IMR-90 (cell line): ENCODE measurements around the gene CD27. TPM values are rescaled to one million over a fixed set of nuclear protein-coding genes. Genes with fewer than 3 reads are reported as not detected.

ENCODE experiments used
- ATAC-seq: fragments of 200-7000 bp; cut with Tn5 transposase; 2 replicates; pipeline ENCODE4 v1.9.1; 2020; ENCODE audit warnings: low read depth, mild to moderate bottlenecking, moderate library complexity
- BruUV-seq: library from RNA; stranded (reverse); fragments of 400-500 nt; replicated peaks from 2 replicates; lab custom pipeline; 2021; lab: Mats Ljungman, UMichigan
- CTCF ChIA-PET: fragments of 300-600 bp; formaldehyde crosslinking; extraction: SDS; loops from one replicate; lab custom pipeline; 2021; ENCODE audit warnings: antibody characterized with exemption; lab: Yijun Ruan, JAX
- POLR2A ChIA-PET: fragments of 300-600 bp; sonication (Branson Sonifier 250); formaldehyde crosslinking; loops from one replicate; lab custom pipeline; 2022; ENCODE audit warnings: antibody characterized with exemption; ENCODE audit not compliant: unreplicated experiment; lab: Charles Lee
- DNase-seq: peaks from one replicate; pipeline ENCODE4 v3.0.0; 2013
- H2AFZ ChIP-seq: replicated peaks from 2 replicates; pipeline ENCODE3; 2013; ENCODE audit warnings: low read length, mild to moderate bottlenecking; ENCODE audit not compliant: poor library complexity
- H2AK5ac ChIP-seq: 2 replicates; pipeline ENCODE4 v1.6.1; 2013; ENCODE audit warnings: low read depth, low read length, inconsistent platforms
- H2AK9ac ChIP-seq: replicated peaks from 2 replicates; pipeline ENCODE3; 2013; ENCODE audit warnings: mild to moderate bottlenecking, low read depth, low read length, moderate library complexity; ENCODE audit not compliant: poor library complexity
- H2BK120ac ChIP-seq: 2 replicates; pipeline ENCODE4 v1.6.1; 2013; ENCODE audit warnings: low read depth, low read length, inconsistent platforms
- H2BK15ac ChIP-seq: 3 replicates; pipeline ENCODE4 v1.6.1; 2013; ENCODE audit warnings: low read depth, low read length, inconsistent platforms
- H2BK20ac ChIP-seq: 2 replicates; pipeline ENCODE4 v1.6.1; 2013; ENCODE audit warnings: low read depth, mild to moderate bottlenecking, inconsistent platforms, low read length, moderate library complexity
- H2BK5ac ChIP-seq: 2 replicates; pipeline ENCODE4 v1.6.1; 2013; ENCODE audit warnings: mild to moderate bottlenecking, low read depth, low read length, inconsistent platforms; ENCODE audit not compliant: poor library complexity, severe bottlenecking
- H3K14ac ChIP-seq: replicated peaks from 2 replicates; pipeline ENCODE4 v1.6.1; 2013; ENCODE audit warnings: low read depth, low read length, inconsistent platforms
- H3K18ac ChIP-seq: 2 replicates; pipeline ENCODE4 v1.6.1; 2013; ENCODE audit warnings: low read depth, low read length, control low read depth
- H3K23ac ChIP-seq: 2 replicates; pipeline ENCODE4 v1.6.1; 2013; ENCODE audit warnings: low read depth, low read length, inconsistent platforms
- H3K27ac ChIP-seq: 2 replicates; pipeline ENCODE4 v1.5.1; 2013; ENCODE audit warnings: mild to moderate bottlenecking, control low read depth, low read length; ENCODE audit not compliant: insufficient read depth
- H3K27me3 ChIP-seq: 2 replicates; pipeline ENCODE4 v1.6.1; 2013; ENCODE audit warnings: low read length; ENCODE audit not compliant: control insufficient read depth, insufficient read depth
- H3K36me3 ChIP-seq: 2 replicates; pipeline ENCODE4 v1.6.1; 2013; ENCODE audit warnings: low read length, mixed read lengths; ENCODE audit not compliant: control insufficient read depth, insufficient read depth
- H3K4ac ChIP-seq: 2 replicates; pipeline ENCODE4 v1.6.1; 2013; ENCODE audit warnings: low read depth, low read length, inconsistent platforms
- H3K4me1 ChIP-seq: 2 replicates; pipeline ENCODE4 v1.6.1; 2013; ENCODE audit warnings: low read length, mixed read lengths; ENCODE audit not compliant: control insufficient read depth, insufficient read depth
- H3K4me2 ChIP-seq: 2 replicates; pipeline ENCODE4 v1.6.1; 2013; ENCODE audit warnings: low read depth, mild to moderate bottlenecking, control low read depth, low read length, moderate library complexity
- H3K4me3 ChIP-seq: 2 replicates; pipeline ENCODE4 v1.5.1; 2013; ENCODE audit warnings: low read depth, mild to moderate bottlenecking, control low read depth, low read length, moderate library complexity; ENCODE audit not compliant: insufficient read depth
- H3K56ac ChIP-seq: 2 replicates; pipeline ENCODE4 v1.6.1; 2013; ENCODE audit warnings: low read length, inconsistent platforms; ENCODE audit not compliant: insufficient read depth; ENCODE audit errors: extremely low read depth
- H3K79me1 ChIP-seq, 2 experiments: 2 replicates each; pipeline ENCODE4 v1.6.1; 2013; ENCODE audit warnings: low read length in 2 of 2, inconsistent platforms in 1 of 2, low read depth in 1 of 2
- H3K9ac ChIP-seq: 2 replicates; pipeline ENCODE4 v1.6.1; 2013; ENCODE audit warnings: low read depth, low read length, control low read depth
- H3K9me1 ChIP-seq: 2 replicates; pipeline ENCODE4 v1.6.1; 2013; ENCODE audit warnings: low read length, inconsistent platforms; ENCODE audit not compliant: insufficient read depth
- H3K9me3 ChIP-seq: 2 replicates; pipeline ENCODE4 v1.6.1; 2013; ENCODE audit warnings: low read length; ENCODE audit not compliant: control insufficient read depth, insufficient read depth
- H4K20me1 ChIP-seq: 2 replicates; pipeline ENCODE4 v1.6.1; 2013; ENCODE audit warnings: low read length, inconsistent platforms; ENCODE audit not compliant: insufficient read depth
- H4K5ac ChIP-seq: 2 replicates; pipeline ENCODE4 v1.6.1; 2013; ENCODE audit warnings: mild to moderate bottlenecking, low read depth, low read length, control low read depth
- H4K8ac ChIP-seq, 2 experiments: 2 replicates each; pipeline ENCODE4 v1.6.1; 2013; ENCODE audit warnings: low read depth in 2 of 2, low read length in 2 of 2, control low read depth in 1 of 2, inconsistent platforms in 1 of 2
- H4K91ac ChIP-seq: 2 replicates; pipeline ENCODE4 v1.6.1; 2013; ENCODE audit warnings: low read depth, low read length, inconsistent platforms; ENCODE audit not compliant: insufficient read depth
- CHD1 ChIP-seq: IDR thresholded peaks from 2 replicates; pipeline ENCODE4 v1.6.1; 2012; ENCODE audit warnings: low read depth, low read length, improper control_type of control experiment
- NFE2L2 ChIP-seq: fragments of 150-350 bp; IDR thresholded peaks from 2 replicates; pipeline ENCODE4 v1.6.1; 2016; ENCODE audit warnings: low read depth, mild to moderate bottlenecking, low read length
- RAD21 ChIP-seq: IDR thresholded peaks from 2 replicates; pipeline ENCODE4 v1.6.1; 2012; ENCODE audit warnings: low read length, improper control_type of control experiment
- SMC3 ChIP-seq: fragments of 150-350 bp; IDR thresholded peaks from 2 replicates; pipeline ENCODE4 v1.6.1; 2016; ENCODE audit warnings: low read depth, mild to moderate bottlenecking, antibody characterized with exemption, low read length, moderate library complexity
- WGBS, 2 experiments: methylation state at CpG; one replicate each; pipeline versions ENCODE4 v1.1.5 to v1.1.7; 2013; ENCODE audit warnings: missing lambda C conversion rate in 2 of 2; ENCODE audit not compliant: insufficient read length in 1 of 2; ENCODE audit errors: extremely low coverage in 2 of 2; 5-methylcytosine and 5-hydroxymethylcytosine counted together
- dilution Hi-C: fragments of 300-500 bp; cut with HindIII; formaldehyde crosslinking; loops from one replicate; pipeline ENCODE4 v1.14.3; 2018; ENCODE audit warnings: low sequenced_read_pairs; ENCODE audit not compliant: unreplicated experiment
- in situ Hi-C: fragments of 300-500 bp; cut with MboI; formaldehyde crosslinking; loops from 3 replicates; pipeline ENCODE4 v1.14.3; 2019; ENCODE audit warnings: low sequenced_read_pairs, inconsistent platforms, mixed read lengths
- intact Hi-C: fragments of 100-400 bp; cut with micrococcal nuclease; formaldehyde crosslinking; loops from 2 replicates; pipeline ENCODE4 v1.10.0; 2022
- polyA plus RNA-seq, 3 experiments: library from polyadenylated mRNA; depleted of rRNA; stranded (reverse); fragments of >200 nt; gene quantifications; 2 replicates each; pipeline ENCODE4 v1.2.3, GENCODE V29; 2012; ENCODE audit warnings: low replicate concordance in 1 of 3
- total RNA-seq: library from RNA; depleted of rRNA; stranded (reverse); fragments of >200 nt; gene quantifications from 2 replicates; pipeline ENCODE4 v1.2.3, GENCODE V29; 2012
- TF ChIP-seq, protein P1 (sequence below): conservative IDR thresholded peaks from 2 replicates; pipeline ENCODE4 v1.5.1; 2012; ENCODE audit warnings: mild to moderate bottlenecking, low read depth, low read length, improper control_type of control experiment

CD27 gene
- total and polyA plus RNA-seq, 2 of the 4 experiments (the other 2 are of a cell fraction): 0.07 TPM; not detected in 1

DNA sequence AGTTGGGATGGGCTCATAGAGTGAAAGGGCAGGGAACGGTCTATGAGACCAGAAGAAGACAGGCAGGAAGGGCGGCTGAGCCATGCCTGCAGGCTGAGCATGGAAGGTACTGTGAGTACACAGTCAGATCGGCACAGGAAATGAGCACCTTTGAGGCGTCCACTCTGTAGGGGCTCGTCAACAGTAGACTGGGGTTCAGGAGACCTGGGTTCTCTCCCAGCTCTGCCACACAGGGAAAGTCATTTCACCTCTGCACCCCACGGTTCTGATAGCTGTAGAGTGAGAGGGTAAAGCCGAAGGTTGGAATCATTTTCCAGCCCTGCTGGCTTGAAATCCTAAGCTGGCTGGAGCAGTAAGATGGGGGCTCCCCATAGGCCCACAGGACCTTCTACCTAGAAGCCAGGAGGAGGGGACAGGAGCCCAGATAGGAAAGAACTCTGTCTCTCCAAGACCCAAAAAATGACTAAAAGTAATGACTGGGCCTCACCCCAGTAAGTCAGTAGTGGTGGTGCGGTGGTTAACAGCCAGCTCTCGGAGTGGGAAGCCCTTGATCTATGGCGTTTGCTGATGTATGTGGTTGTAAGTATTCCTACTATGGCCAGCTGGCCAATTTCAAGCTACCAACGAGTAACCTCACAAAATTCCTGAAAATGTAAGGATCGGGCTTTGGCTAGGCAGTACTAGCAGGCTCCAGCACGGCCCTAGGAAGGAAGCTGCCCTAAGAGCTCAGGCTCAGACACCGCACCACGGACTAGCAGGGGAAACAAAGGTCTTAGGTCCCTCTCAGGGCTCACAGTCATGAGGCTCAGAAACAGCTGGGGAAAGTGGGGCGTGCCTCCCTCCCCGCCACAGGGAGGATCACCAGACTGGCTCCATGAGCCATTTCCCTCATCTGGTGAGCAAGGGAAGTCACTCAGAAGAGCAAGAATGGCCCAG is 10.3 kb upstream of the CD27 start (continued):
- no peak for TF ChIP-seq NFE2L2
- TF ChIP-seq CHD1: no peak

DNA sequence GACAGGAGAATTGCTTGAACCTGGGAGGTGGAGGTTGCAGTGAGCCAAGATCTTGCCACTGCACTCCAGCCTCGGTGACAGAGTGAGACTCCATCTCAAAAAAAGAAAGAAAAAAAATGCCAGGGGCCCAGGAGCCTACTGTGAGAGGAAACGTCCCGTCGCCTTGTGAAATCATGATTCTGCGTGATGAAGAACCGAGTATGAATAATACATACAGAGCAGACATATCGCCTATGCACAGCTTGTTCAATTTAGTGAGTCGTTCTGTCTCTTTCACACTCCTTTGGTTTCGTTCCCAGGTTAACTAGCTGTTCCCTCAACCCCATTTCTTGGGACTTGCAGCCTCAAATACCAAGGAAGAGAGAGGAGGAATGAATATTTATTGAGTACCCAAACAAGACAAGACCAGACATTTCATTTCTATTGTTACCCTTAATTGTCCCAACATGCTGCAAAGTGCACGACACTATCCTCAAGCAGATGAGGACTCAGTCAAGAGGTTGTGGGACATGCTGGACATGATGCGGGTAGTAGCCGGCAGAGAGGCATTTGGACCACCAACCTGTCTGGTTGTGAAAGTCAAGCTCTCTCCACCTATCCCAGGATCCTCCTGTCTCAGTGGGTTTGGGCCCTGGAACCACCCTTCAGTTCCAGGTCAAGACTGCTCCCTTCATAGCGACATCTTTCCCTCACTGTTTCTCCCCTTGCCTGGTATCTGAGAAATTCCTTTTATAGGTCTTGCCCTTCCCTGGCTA is 8.6 kb upstream of the CD27 start:
- Histone ChIP-seq H3K23ac (no peak overlapping the region), H2BK120ac (no peak overlapping the region), H2BK5ac (no peak overlapping the region), H3K56ac (no peak overlapping the region), H2BK20ac (no peak overlapping the region), H3K9ac (no peak overlapping the region), H3K36me3 (no peaks in the 10 kb centered on the region), H3K9me3 (no peaks in the 10 kb centered on the region), H2AK9ac (no peak overlapping the region), H3K14ac (no peak overlapping the region), H2AFZ (no peak overlapping the region), H3K4me2 (no peak overlapping the region), H4K20me1 (no peaks in the 10 kb centered on the region), H3K9me1 (peaks cover 13% of the 10 kb centered on the region), H3K27me3 (no peaks in the 10 kb centered on the region), H2BK15ac (no peak overlapping the region), H3K79me1 (0 out of 4 replicates have a peak, but pooled peaks cover 0 to 3% of the 10 kb centered on the region in 2 experiments), H4K8ac (no peak overlapping the region), H4K91ac (no peak overlapping the region), H3K27ac (no peak overlapping the region), H4K5ac (no peak overlapping the region), H3K4me1 (peaks cover 8% of the 10 kb centered on the region), H2AK5ac (no peak overlapping the region; the same call in 1 of the 2 replicates), H3K4ac (no peak overlapping the region), H3K4me3 (no peak overlapping the region), H3K18ac (no peak overlapping the region)
- intact Hi-C loops (no loop called here), dilution Hi-C loops (no loop called here), in situ Hi-C loops (no loop called here)
- POLR2A ChIA-PET: no interaction called here
- DNase-seq: no peak
- CTCF ChIA-PET: no interaction called here
- BruUV-seq: no TSS peak
- no peak for TF ChIP-seq SMC3
- TF ChIP-seq, protein P1, sequence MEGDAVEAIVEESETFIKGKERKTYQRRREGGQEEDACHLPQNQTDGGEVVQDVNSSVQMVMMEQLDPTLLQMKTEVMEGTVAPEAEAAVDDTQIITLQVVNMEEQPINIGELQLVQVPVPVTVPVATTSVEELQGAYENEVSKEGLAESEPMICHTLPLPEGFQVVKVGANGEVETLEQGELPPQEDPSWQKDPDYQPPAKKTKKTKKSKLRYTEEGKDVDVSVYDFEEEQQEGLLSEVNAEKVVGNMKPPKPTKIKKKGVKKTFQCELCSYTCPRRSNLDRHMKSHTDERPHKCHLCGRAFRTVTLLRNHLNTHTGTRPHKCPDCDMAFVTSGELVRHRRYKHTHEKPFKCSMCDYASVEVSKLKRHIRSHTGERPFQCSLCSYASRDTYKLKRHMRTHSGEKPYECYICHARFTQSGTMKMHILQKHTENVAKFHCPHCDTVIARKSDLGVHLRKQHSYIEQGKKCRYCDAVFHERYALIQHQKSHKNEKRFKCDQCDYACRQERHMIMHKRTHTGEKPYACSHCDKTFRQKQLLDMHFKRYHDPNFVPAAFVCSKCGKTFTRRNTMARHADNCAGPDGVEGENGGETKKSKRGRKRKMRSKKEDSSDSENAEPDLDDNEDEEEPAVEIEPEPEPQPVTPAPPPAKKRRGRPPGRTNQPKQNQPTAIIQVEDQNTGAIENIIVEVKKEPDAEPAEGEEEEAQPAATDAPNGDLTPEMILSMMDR: no peak
- no peak for TF ChIP-seq RAD21
- ATAC-seq: no peak
- WGBS, 2 experiments: 100% methylated on average over 1 of the region's 13 CpGs; no CpG with 5 or more reads in 1 of the 2 experiments
